Fibroblast of pulmonary artery (primary cell): ENCODE measurements around the gene TAF4.
"Not testable (repeated sequence)": the region's sequence is repeated elsewhere in the genome, so short reads cannot be mapped to it uniquely, and the experiment has no call there.

Source experiments
- DNase-seq: peaks from one replicate; pipeline ENCODE4 v3.0.0-alpha.2; 2010; ENCODE audit warnings: low read depth
- H3K4me3 ChIP-seq: replicated peaks from 2 replicates; pipeline ENCODE4 v1.5.1; 2011; ENCODE audit warnings: low read depth, mild to moderate bottlenecking, control low read depth, low read length, moderate library complexity
- TF ChIP-seq, protein P1 (sequence below): IDR thresholded peaks from 2 replicates; pipeline ENCODE4 v1.5.1; 2011; ENCODE audit warnings: mild to moderate bottlenecking, control low read depth, low read length, inconsistent platforms; ENCODE audit errors: missing control alignments

The TAF4 gene

DNA sequence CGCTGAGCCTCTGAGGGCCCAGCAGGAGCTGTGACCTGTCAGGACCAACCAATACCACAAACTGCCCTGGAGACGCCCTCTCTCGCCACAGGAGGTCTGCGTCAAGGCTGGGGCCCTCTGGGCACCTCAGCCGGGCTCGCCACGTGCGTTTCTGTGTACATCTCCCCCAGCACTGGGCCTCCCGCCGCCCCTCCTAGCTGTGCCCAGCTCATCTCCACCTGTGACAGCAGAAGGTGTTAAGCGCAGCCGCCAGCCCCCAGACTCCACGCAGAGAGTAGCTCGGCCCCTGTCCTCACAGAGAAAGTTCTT, 91.4 kb downstream of the TAF4 start:
- no peak overlapping the region for H3K4me3 ChIP-seq
- no peak for DNase-seq
- TF ChIP-seq, protein P1, sequence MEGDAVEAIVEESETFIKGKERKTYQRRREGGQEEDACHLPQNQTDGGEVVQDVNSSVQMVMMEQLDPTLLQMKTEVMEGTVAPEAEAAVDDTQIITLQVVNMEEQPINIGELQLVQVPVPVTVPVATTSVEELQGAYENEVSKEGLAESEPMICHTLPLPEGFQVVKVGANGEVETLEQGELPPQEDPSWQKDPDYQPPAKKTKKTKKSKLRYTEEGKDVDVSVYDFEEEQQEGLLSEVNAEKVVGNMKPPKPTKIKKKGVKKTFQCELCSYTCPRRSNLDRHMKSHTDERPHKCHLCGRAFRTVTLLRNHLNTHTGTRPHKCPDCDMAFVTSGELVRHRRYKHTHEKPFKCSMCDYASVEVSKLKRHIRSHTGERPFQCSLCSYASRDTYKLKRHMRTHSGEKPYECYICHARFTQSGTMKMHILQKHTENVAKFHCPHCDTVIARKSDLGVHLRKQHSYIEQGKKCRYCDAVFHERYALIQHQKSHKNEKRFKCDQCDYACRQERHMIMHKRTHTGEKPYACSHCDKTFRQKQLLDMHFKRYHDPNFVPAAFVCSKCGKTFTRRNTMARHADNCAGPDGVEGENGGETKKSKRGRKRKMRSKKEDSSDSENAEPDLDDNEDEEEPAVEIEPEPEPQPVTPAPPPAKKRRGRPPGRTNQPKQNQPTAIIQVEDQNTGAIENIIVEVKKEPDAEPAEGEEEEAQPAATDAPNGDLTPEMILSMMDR = no peak

DNA sequence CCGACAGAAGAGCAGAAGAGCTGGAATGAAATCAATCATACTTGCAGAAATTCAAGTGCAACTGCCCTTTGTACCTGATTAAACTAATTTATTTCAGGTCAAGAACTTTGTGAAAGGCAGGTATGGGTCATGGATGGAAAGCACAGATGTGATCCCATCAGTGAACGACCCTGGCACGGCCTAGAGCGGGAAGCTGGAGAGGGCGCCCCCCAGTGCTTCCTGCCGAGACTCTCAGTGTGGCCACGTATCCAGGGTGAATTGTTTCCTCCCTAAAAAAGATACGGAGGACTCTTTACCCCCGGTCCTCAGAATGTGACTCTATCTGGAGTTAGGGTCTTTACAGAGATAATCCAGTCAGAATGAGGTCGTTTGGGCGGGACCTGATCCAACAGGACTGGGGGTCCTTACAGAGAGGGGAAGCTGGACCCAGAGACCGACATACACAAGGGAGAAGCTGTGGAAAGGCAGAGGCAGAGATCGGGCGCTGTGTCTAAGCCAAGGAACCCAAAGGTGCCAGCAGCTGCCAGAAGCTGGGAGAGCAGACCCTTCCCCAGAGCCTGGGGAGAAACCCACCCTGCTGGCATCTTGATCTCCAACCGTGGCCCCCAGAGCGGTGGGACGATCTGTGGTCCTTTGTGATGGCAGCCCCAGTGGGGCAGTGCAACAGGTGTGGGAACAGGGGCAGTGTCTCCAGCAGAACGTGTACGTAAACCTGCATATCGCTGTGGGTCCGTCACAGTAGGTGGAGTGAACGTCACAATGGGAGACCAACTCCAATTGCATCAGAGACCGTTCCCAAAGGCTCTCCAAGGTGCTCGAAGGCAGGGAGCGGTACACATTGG, 91.9 kb downstream of the TAF4 start:
- no peak for DNase-seq
- H3K4me3 ChIP-seq = no peak overlapping the region
- TF ChIP-seq, protein P1 = no peak

DNA sequence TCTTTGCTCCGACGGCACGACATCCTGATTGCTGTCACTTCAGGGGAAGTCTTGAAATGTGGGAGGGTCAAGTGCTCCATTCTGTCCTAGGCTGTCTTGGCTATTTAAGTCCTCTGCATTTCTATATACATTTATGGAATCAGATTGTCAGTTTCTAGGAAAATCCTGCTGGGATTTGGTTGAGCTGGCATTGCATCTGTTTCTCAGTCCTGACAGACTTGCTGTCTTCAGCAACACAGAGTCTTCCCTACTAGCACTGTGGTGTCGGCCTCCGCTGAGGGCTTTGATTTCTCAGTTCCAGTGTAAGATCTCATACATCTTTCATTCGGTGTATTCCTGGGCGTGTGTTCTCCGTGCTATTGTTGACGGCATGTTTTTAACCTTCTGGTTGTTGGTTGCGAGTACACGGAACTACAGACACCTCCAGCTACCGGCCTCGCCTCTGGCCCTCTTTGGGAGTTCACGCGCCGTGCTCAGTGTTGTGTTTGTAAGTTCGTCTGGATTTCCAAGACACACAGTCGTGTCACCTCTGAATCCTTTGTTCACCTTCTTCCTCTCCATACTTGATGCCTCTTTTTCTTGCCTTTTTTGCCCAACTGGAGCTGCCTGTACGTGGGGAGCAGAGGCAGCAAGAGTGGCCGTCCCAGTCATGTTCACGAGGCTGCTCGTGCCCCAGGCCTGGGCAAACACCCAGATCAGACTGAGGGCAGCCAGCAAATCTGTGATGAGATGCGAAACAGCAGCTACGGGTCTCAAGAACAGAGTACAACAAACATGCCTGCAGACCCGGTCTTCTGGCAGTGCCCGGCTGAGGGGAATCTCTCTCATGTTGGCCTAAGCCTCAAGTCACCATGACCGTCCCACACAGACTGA, 92.8 kb downstream of the TAF4 start:
- no peak for DNase-seq
- TF ChIP-seq, protein P1 = no peak
- H3K4me3 ChIP-seq = no peak overlapping the region

DNA sequence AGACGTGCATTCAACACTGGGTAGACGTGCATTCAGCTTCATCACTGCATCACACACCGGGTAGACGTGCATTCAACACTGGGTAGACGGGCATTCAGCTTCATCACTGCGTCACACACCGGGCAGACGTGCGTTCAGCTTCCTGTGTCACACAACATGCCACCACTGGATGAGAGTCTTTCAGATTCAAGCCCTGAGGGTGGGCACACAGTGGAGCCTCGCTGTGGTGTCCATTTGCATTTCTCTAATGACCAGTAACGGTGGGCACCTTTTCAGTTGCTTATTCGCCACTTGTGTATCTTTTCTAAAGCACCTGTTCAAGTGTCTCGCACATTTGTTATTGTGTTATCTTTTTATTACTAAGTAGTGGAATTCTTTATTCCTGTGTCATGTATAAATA, 94.1 kb downstream of the TAF4 start:
- not testable (repeated sequence) for H3K4me3 ChIP-seq, DNase-seq

DNA sequence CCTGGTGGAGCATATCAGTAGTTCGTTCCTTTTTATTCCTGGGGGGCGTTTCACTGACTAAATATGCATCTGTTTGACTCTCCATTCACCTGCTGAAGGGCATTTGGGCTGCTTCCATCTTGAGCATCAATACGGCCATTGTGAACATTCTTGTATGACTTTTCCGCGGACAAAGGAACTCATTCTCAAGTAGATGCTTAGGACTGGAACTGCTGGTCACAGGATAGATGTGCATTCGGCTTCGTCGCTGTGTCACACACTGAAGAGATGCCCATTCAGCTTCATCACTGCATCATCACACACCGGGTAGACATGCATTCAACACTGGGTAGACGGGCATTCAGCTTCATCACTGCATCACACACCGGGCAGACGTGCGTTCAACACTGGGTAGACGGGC, 95.3 kb downstream of the TAF4 start:
- no peak overlapping the region for H3K4me3 ChIP-seq
- TF ChIP-seq, protein P1 = no peak
- no peak for DNase-seq

DNA sequence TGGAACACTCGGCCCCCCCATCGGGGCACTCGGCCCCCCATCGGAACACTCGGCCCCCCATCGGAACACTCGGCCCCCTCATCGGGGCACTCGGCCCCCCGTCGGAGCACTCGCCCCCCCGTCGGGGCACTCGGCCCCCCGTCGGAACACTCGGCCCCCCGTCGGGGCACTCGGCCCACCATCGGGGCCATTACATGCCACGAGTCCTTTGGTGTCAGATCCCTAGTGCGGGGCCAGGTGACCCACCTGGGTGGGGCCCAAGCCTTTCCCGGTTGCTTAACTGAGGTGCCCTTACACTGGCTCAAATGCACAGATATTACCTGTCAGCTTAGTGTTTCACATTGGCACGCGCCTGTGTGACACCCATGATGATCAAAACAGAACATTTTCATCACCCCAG, 95.9 kb downstream of the TAF4 start:
- TF ChIP-seq, protein P1 = no peak
- no peak overlapping the region for H3K4me3 ChIP-seq
- DNase-seq = no peak

DNA sequence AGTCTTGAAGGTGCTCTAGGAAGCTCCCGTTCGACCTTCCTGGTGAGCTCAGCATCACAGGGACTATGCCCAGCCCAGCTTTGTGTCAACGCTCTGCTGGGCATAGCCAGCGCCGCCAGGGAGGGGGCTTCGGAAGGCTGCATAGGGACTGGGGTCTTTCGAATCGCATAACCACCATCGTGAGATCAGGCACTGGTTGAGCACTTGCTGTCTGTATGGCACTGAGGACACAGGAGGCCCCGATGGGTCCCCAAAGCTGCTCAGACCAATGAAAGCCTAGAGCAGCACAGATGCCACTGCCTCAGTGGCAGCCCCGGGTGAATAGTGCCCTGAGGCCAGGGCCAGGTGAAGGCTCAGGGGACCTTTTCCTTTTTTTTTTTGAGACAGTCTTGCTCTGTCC, 96.7 kb downstream of the TAF4 start:
- no peak overlapping the region for H3K4me3 ChIP-seq
- no peak for DNase-seq
- TF ChIP-seq, protein P1 = no peak
